OCI-LY1 (cell line): ENCODE results near the gene PPIL6.

Experiments used
- H2AFZ ChIP-seq: fragments of 200-600 bp; sonication (generic), shearing (Covaris generic); 2 replicates; pipeline ENCODE4 v1.6.0; 2014; ENCODE audit warnings: antibody characterized with exemption, mild to moderate bottlenecking, low read length
- H3F3A ChIP-seq: fragments of 200-600 bp; sonication (generic), shearing (Covaris generic); 2 replicates; pipeline ENCODE4 v1.6.0; 2014; ENCODE audit warnings: mild to moderate bottlenecking, antibody characterized with exemption, low read length, moderate library complexity; ENCODE audit not compliant: insufficient read depth
- H3K27ac ChIP-seq: fragments of 200-600 bp; sonication (generic); 2 replicates; pipeline ENCODE4 v1.5.1; 2014; ENCODE audit warnings: low read length, mixed run types, mild to moderate bottlenecking, low read depth; ENCODE audit not compliant: poor library complexity, severe bottlenecking
- H3K27me3 ChIP-seq: fragments of 200-600 bp; sonication (generic); 2 replicates; pipeline ENCODE4 v1.6.0; 2014; ENCODE audit warnings: antibody characterized with exemption, mild to moderate bottlenecking, low read length, moderate library complexity; ENCODE audit not compliant: insufficient read depth
- H3K36me3 ChIP-seq: fragments of 200-600 bp; sonication (generic); 2 replicates; pipeline ENCODE4 v1.6.1; 2014; ENCODE audit warnings: mild to moderate bottlenecking, antibody characterized with exemption, low read length, moderate library complexity, mixed read lengths; ENCODE audit not compliant: insufficient read depth
- H3K4me1 ChIP-seq: fragments of 200-600 bp; sonication (generic); 2 replicates; pipeline ENCODE4 v1.5.1; 2014; ENCODE audit warnings: mild to moderate bottlenecking, low read length, moderate library complexity; ENCODE audit not compliant: insufficient read depth, severe bottlenecking
- H3K4me2 ChIP-seq: fragments of 200-600 bp; sonication (generic), shearing (Covaris generic); 2 replicates; pipeline ENCODE4 v1.6.1; 2014; ENCODE audit warnings: low read length
- H3K4me3 ChIP-seq: fragments of 200-600 bp; sonication (generic); 2 replicates; pipeline ENCODE4 v1.5.1; 2014; ENCODE audit warnings: low read length, low read depth, mild to moderate bottlenecking, mixed read lengths; ENCODE audit not compliant: poor library complexity, severe bottlenecking
- H3K79me2 ChIP-seq: fragments of 200-600 bp; shearing (Covaris generic); 2 replicates; pipeline ENCODE4 v1.6.1; 2016; ENCODE audit warnings: mixed run types, low read length, mixed read lengths; ENCODE audit not compliant: insufficient read depth
- H3K9ac ChIP-seq: fragments of 200-600 bp; sonication (generic), shearing (Covaris generic); 2 replicates; pipeline ENCODE4 v1.6.1; 2014; ENCODE audit warnings: mild to moderate bottlenecking, low read length, mixed read lengths
- H3K9me2 ChIP-seq: fragments of 200-600 bp; sonication (generic), shearing (Covaris generic); 2 replicates; pipeline ENCODE4 v1.6.1; 2014; ENCODE audit warnings: low read depth, mild to moderate bottlenecking, low read length, mixed read lengths
- H3K9me3 ChIP-seq: fragments of 200-600 bp; shearing (Covaris generic); 2 replicates; pipeline ENCODE4 v1.6.1; 2014; ENCODE audit warnings: low read length, mixed read lengths
- H4K20me1 ChIP-seq: fragments of 200-600 bp; sonication (generic), shearing (Covaris generic); 2 replicates; pipeline ENCODE4 v1.6.0; 2016; ENCODE audit warnings: mild to moderate bottlenecking, low read length; ENCODE audit not compliant: insufficient read depth
- CTCF ChIP-seq: fragments of 200-600 bp; sonication (generic), shearing (Covaris generic); IDR thresholded peaks from 2 replicates; pipeline ENCODE4 v1.5.1; 2017; ENCODE audit warnings: mild to moderate bottlenecking, antibody characterized with exemption, low read length, moderate library complexity, mixed read lengths
- EZH2 ChIP-seq: fragments of 200-600 bp; sonication (generic), shearing (Covaris generic); IDR thresholded peaks from 2 replicates; pipeline ENCODE4 v1.8.0; 2017; ENCODE audit warnings: borderline replicate concordance, mixed run types, mild to moderate bottlenecking, antibody characterized with exemption, low read length, moderate library complexity, mixed read lengths

PPIL6 gene

DNA sequence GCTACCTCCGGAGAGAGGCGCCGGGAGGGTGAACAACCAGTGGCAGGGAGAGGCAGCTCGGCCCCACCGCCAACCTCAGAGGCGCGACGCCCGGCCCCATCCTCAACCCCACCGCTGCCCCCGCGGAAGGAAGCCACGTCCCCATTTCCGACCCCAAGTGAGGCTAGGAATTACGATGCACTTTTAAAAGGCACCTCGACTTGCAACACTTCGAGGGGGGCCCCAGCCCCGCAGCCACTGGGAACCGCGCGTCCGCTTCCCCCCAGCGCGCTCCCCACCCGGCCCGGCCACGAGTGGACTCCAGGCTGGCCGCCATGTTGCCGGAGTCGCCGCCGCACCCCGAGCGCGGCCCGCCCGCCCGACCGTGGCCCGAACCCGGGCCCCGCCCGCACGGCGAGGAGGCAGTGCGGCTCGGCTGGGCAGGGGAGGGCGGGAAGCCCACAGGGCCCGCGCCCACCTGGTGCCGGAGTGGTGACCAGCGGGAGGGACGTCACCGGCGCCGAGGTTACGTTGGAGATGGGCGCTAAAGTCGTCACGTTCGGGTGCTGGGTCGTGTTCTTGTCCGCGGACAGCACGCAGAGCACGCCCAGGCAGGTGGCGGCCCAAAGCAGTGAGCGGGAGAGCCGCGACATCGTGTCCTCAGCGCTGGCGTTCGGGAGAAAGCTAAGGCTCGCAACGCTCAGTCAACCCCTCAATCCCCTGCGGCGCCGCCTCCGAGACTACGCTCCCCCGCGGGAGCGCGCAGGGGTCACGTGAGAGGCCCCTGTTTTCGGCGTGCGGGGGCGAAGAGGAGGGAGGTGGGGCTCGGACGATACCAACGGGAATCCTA lies 58.5 kb downstream of the PPIL6 start, which contains the start of gene CD164:
TSS of gene CD164 (minus strand) at position 721 of the 829 bp plus-strand sequence. CDS start at position 632, 89 bp downstream.
- Histone ChIP-seq H3F3A (no peaks in the 10 kb centered on the region), H3K79me2 (peaks cover 44% of the 10 kb centered on the region), H2AFZ (peak within 1 kb of the TSS; percentile 25; the same call in 1 of the 2 replicates), H3K4me2 (peak within 1 kb of the TSS; percentile 94), H3K27ac (peak within 1 kb of the TSS; percentile 81), H3K36me3 (peaks cover 31% of the 10 kb centered on the region), H3K9me2 (no peaks in the 10 kb centered on the region), H4K20me1 (peaks cover 4% of the 10 kb centered on the region), H3K4me1 (peaks cover 24% of the 10 kb centered on the region), H3K27me3 (no peaks in the 10 kb centered on the region), H3K4me3 (peak within 1 kb of the TSS; percentile 96), H3K9ac (peak within 1 kb of the TSS; percentile 99), H3K9me3 (no peaks in the 10 kb centered on the region)
- TF ChIP-seq CTCF (no peak), EZH2 (no peak)

DNA sequence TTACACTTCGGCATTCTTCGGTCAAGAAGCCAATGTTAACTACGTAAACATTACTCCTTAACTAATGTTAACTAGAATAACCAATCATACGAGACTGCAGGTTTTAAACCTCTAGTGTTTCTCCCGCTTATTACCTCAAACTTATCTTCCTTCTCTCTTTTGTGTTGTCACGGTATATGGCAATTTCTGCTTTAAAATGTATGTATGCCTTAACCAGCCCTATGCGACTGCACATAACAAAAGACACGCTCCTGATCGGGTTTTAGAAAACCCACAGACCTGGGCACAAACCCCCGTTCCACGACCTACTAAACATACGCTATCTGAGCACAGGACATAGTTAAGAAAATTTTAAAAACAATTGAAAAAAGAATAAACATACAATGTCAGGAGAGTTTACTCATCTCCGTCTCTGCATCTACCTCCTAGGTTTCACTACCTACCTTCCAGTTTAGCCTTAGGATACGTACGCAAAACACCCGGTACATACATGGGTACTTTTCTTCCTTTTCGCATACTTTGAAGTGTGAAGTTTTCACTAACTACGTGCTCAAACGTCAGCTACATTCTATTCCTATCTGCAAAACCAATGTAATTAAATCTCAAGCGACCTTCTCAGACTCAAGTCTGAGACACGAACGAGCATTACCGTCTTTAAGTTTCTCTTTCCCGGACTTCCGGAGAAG lies 59.2 kb downstream of the PPIL6 start:
- Histone ChIP-seq H3F3A (no peaks in the 10 kb centered on the region), H3K27me3 (no peaks in the 10 kb centered on the region), H3K79me2 (peaks cover 44% of the 10 kb centered on the region), H3K4me3 (peak overlapping the region; percentile 96), H3K27ac (peak overlapping the region; percentile 81), H2AFZ (no peak overlapping the region), H3K36me3 (peaks cover 39% of the 10 kb centered on the region), H3K4me1 (peaks cover 24% of the 10 kb centered on the region), H3K9me3 (no peaks in the 10 kb centered on the region), H4K20me1 (peaks cover 4% of the 10 kb centered on the region), H3K4me2 (peak overlapping the region; percentile 94), H3K9me2 (no peaks in the 10 kb centered on the region), H3K9ac (peak overlapping the region; percentile 99)
- TF ChIP-seq CTCF (no peak), EZH2 (no peak)

DNA sequence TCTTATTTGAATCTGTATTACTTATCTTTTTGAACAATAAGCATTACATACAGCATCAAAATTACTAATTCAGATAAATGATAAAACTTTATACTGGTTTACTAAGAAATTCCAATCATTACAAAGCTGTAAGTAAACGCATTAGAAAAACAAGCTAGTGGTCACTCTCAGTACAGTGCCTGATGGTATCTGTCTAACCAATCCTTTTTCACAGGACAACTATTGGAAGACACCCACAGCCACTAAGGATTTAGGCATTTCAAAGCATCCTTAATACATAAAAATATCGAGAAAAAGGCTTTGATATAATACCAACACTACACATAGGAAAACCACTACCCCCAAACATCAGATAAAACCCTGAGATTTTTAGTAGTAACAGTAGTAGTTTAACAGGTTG lies 60.7 kb downstream of the PPIL6 start:
- peak overlapping the region; percentile 99 for H3K9ac ChIP-seq
- H3K79me2 ChIP-seq: peaks cover 44% of the 10 kb centered on the region
- H4K20me1 ChIP-seq: peaks cover 4% of the 10 kb centered on the region
- TF ChIP-seq CTCF (no peak), EZH2 (no peak)
- H3K9me2 ChIP-seq: no peaks in the 10 kb centered on the region
- peaks cover 53% of the 10 kb centered on the region for H3K36me3 ChIP-seq
- H3K4me3 ChIP-seq: peak overlapping the region; percentile 96
- no peaks in the 10 kb centered on the region for H3K9me3 ChIP-seq
- peaks cover 24% of the 10 kb centered on the region for H3K4me1 ChIP-seq
- no peaks in the 10 kb centered on the region for H3K27me3 ChIP-seq
- H2AFZ ChIP-seq: no peak overlapping the region
- no peaks in the 10 kb centered on the region for H3F3A ChIP-seq
- H3K4me2 ChIP-seq: peak overlapping the region; percentile 94
- H3K27ac ChIP-seq: no peak overlapping the region
